Neural cell (in vitro differentiated cells): Measurements from ENCODE around the gene CSMD2. TPM values are rescaled to one million over a fixed set of nuclear protein-coding genes. Genes with fewer than 3 reads are reported as not detected.

ENCODE experiments used
- H2AFZ ChIP-seq: fragments of 200-600, 300-800 bp; sonication (generic), shearing (Covaris generic); 2 replicates; pipeline ENCODE4 v1.6.0; 2014; ENCODE audit warnings: low read depth, mild to moderate bottlenecking, antibody characterized with exemption, low read length, moderate library complexity
- H3F3A ChIP-seq: fragments of 200-600 bp; shearing (Covaris generic); 2 replicates; pipeline ENCODE4 v1.6.1; 2016; ENCODE audit warnings: mild to moderate bottlenecking, moderate library complexity, mixed read lengths, antibody characterized with exemption, low read length; ENCODE audit not compliant: insufficient read depth, poor library complexity, severe bottlenecking
- H3K27ac ChIP-seq: fragments of 200-600, 300-800 bp; sonication (generic), shearing (Covaris generic); 2 replicates; pipeline ENCODE4 v1.5.1; 2014; ENCODE audit warnings: mild to moderate bottlenecking, low read length, moderate library complexity
- H3K27me3 ChIP-seq: fragments of 300-800, 200-600 bp; sonication (generic), shearing (Covaris generic); 2 replicates; pipeline ENCODE4 v1.6.0; 2014; ENCODE audit warnings: mild to moderate bottlenecking, low read depth, low read length, moderate library complexity; ENCODE audit not compliant: insufficient read depth
- H3K36me3 ChIP-seq: fragments of 300-800, 200-600 bp; sonication (generic), shearing (Covaris generic); 2 replicates; pipeline ENCODE4 v1.5.1; 2014; ENCODE audit warnings: mild to moderate bottlenecking, antibody characterized with exemption, low read length, moderate library complexity; ENCODE audit not compliant: insufficient read depth
- H3K4me2 ChIP-seq: fragments of 300-800, 200-600 bp; sonication (generic), shearing (Covaris generic); 2 replicates; pipeline ENCODE4 v1.6.0; 2014; ENCODE audit warnings: mild to moderate bottlenecking, low read length
- H3K4me3 ChIP-seq: fragments of 300-800, 200-600 bp; sonication (generic), shearing (Covaris generic); 2 replicates; pipeline ENCODE4 v1.5.1; 2014; ENCODE audit warnings: mild to moderate bottlenecking, low read length, moderate library complexity
- H3K79me2 ChIP-seq: fragments of 200-600 bp; shearing (Covaris generic); replicated peaks from 2 replicates; pipeline ENCODE4 v1.6.0; 2014; ENCODE audit warnings: mild to moderate bottlenecking, low read length, moderate library complexity; ENCODE audit not compliant: insufficient read depth
- H3K9ac ChIP-seq: fragments of 300-800, 200-600 bp; sonication (generic), shearing (Covaris generic); 2 replicates; pipeline ENCODE4 v1.6.1; 2016; ENCODE audit warnings: mild to moderate bottlenecking, low read length, mixed read lengths
- H3K9me2 ChIP-seq: fragments of 200-600 bp; shearing (Covaris generic); 2 replicates; pipeline ENCODE4 v1.6.1; 2016; ENCODE audit warnings: mild to moderate bottlenecking, low read length, mixed read lengths; ENCODE audit not compliant: insufficient read depth
- H3K9me3 ChIP-seq: fragments of 200-600, 300-800 bp; sonication (generic), shearing (Covaris generic); 2 replicates; pipeline ENCODE4 v1.6.1; 2016; ENCODE audit warnings: mild to moderate bottlenecking, mixed run types, low read length, moderate library complexity, mixed read lengths
- H4K20me1 ChIP-seq: fragments of 200-600 bp; shearing (Covaris generic); 2 replicates; pipeline ENCODE4 v1.6.1; 2016; ENCODE audit warnings: mild to moderate bottlenecking, mixed run types; ENCODE audit not compliant: insufficient read depth
- CTCF ChIP-seq: fragments of 450-650 bp; IDR thresholded peaks from 2 replicates; pipeline ENCODE4 v1.5.1; 2014; ENCODE audit warnings: antibody characterized with exemption, mild to moderate bottlenecking, moderate library complexity; ENCODE audit not compliant: poor library complexity, severe bottlenecking
- EP300 ChIP-seq: fragments of 450-650 bp; conservative IDR thresholded peaks from 2 replicates; pipeline ENCODE4 v1.6.1; 2014; ENCODE audit warnings: antibody characterized with exemption, mild to moderate bottlenecking, moderate library complexity; ENCODE audit not compliant: poor library complexity, severe bottlenecking
- EZH2 ChIP-seq: fragments of 200-600, 300-800 bp; shearing (Covaris generic), sonication (generic); IDR thresholded peaks from 2 replicates; pipeline ENCODE4 v1.6.1; 2014; ENCODE audit warnings: antibody characterized with exemption, low read length, borderline replicate concordance, mild to moderate bottlenecking; ENCODE audit not compliant: insufficient read depth, poor library complexity, severe bottlenecking
- MXI1 ChIP-seq: fragments of 450-650 bp; conservative IDR thresholded peaks from 2 replicates; pipeline ENCODE4 v1.6.1; 2014; ENCODE audit warnings: antibody characterized with exemption, mild to moderate bottlenecking; ENCODE audit not compliant: poor library complexity, severe bottlenecking
- POLR2AphosphoS5 ChIP-seq: IDR thresholded peaks from 2 replicates; pipeline ENCODE4 v1.6.1; 2012
- RAD21 ChIP-seq: fragments of 450-650 bp; conservative IDR thresholded peaks from 2 replicates; pipeline ENCODE4 v1.6.1; 2014; ENCODE audit warnings: antibody characterized with exemption, mild to moderate bottlenecking, moderate library complexity
- REST ChIP-seq: IDR thresholded peaks from 2 replicates; pipeline ENCODE4 v1.6.1; 2012; ENCODE audit warnings: borderline replicate concordance
- SMC3 ChIP-seq: fragments of 450-650 bp; conservative IDR thresholded peaks from 2 replicates; pipeline ENCODE4 v1.6.1; 2014; ENCODE audit warnings: antibody characterized with exemption, mild to moderate bottlenecking, moderate library complexity; ENCODE audit not compliant: poor library complexity
- TAF1 ChIP-seq: IDR thresholded peaks from 2 replicates; pipeline ENCODE4 v1.6.1; 2012; ENCODE audit warnings: low read depth
- polyA plus RNA-seq: library from polyadenylated mRNA; depleted of rRNA; stranded (reverse); fragments of >200 nt; gene quantifications from 2 replicates; pipeline ENCODE4 v1.2.3, GENCODE V29; 2014

Gene CSMD2
- polyA plus RNA-seq, 1 donor from 2014 or later, result 9.6 TPM

- H3K27ac ChIP-seq, result no peak overlapping the region
- peaks cover 8% of the 10 kb centered on the region for H3K36me3 ChIP-seq
- H3K4me2 ChIP-seq, result no peak overlapping the region
- H3F3A ChIP-seq, result no peaks in the 10 kb centered on the region
- no peak overlapping the region for H3K4me3 ChIP-seq
- no peaks in the 10 kb centered on the region for H3K27me3 ChIP-seq
- H3K9me2 ChIP-seq, result no peaks in the 10 kb centered on the region
- no peaks in the 10 kb centered on the region for H3K9me3 ChIP-seq
- H2AFZ ChIP-seq, result no peak overlapping the region
- TF ChIP-seq POLR2AphosphoS5, result no peak
- no peak for TF ChIP-seq RAD21
- no peak for TF ChIP-seq SMC3
- TF ChIP-seq MXI1, result no peak
- no peak overlapping the region for H3K9ac ChIP-seq
- no peaks in the 10 kb centered on the region for H3K79me2 ChIP-seq
- H4K20me1 ChIP-seq, result no peaks in the 10 kb centered on the region
Measured at GRCh38 chr1:33714421-33714820, 450.6 kb downstream of the CSMD2 start.

- no peaks in the 10 kb centered on the region for H3K79me2 ChIP-seq
- H3K9ac ChIP-seq, result no peak overlapping the region
- peaks cover 8% of the 10 kb centered on the region for H3K36me3 ChIP-seq
- TF ChIP-seq EZH2 (no peak), SMC3 (no peak), REST (no peak), EP300 (no peak), TAF1 (no peak), CTCF (no peak), POLR2AphosphoS5 (no peak), MXI1 (no peak), RAD21 (no peak)
- H3K27ac ChIP-seq, result no peak overlapping the region
- H3K9me3 ChIP-seq, result no peaks in the 10 kb centered on the region
- H4K20me1 ChIP-seq, result no peaks in the 10 kb centered on the region
- H3K4me3 ChIP-seq, result no peak overlapping the region
- no peaks in the 10 kb centered on the region for H3F3A ChIP-seq
- H3K27me3 ChIP-seq, result no peaks in the 10 kb centered on the region
- no peaks in the 10 kb centered on the region for H3K9me2 ChIP-seq
- H2AFZ ChIP-seq, result no peak overlapping the region
- H3K4me2 ChIP-seq, result no peak overlapping the region
Measured at GRCh38 chr1:33713058-33713877, 451.8 kb downstream of the CSMD2 start.
